RKO (cell line): Measurements from ENCODE around the gene FARP1.
"Not testable (repeated sequence)": the region's sequence is repeated elsewhere in the genome, so short reads cannot be mapped to it uniquely, and the experiment has no call there.

ENCODE experiments used
- DNase-seq: peaks from one replicate; pipeline ENCODE4 v3.0.0-alpha.2; 2016; ENCODE audit warnings: low spot score

FARP1 gene

DNA sequence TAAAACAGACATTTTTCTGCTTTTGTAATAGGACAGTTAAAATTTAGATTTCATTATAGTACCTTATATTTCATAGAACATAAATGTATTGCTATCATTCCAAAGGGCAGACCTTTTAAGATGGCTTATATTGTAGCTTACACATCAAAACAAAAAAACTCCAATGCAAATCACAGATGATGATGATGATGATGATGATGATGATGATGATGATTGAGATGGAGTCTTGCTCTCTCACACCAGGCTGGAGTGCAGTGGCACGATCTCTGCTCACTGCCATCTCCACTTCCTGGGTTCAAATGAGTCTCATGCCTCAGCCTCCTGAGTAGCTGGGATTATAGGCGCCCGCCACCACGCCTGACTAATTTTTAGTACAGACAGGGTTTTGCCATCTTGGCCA is 224.1 kb downstream of the FARP1 start:
- no peak for DNase-seq

DNA sequence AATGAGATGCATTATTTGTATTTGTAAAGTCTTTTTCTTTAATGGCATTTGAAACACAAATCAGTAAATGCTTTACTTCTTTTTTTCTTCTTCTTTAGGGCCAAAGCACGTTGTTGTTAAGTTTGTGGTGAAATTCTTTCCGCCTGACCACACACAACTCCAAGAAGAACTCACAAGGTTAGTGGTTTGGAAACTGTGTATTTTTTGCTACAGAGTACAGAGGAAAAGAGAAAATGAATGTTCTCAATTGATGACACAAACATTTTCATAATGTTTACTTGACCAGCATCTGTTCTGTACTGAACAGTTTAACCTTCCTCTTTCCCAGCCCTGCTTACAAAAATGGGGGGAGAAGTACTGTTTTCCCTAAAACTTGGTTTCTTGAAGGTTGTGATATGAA is 225.1 kb downstream of the FARP1 start:
- no peak for DNase-seq

DNA sequence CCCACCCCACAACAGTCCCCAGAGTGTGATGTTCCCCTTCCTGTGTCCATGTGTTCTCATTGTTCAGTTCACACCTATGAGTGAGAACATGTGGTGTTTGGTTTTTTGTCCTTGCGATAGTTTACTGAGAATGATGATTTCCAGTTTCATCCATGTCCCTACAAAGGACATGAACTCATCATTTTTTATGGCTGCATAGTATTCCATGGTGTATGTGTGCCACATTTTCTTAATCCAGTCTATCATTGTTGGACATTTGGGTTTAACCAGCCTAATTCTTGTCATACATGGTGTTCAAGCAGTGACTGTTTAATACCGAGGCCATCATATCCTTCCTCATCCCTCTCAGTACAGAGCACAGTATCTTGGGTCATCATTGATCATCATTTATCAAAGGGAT is 226.6 kb downstream of the FARP1 start:
- not testable (repeated sequence) for DNase-seq

DNA sequence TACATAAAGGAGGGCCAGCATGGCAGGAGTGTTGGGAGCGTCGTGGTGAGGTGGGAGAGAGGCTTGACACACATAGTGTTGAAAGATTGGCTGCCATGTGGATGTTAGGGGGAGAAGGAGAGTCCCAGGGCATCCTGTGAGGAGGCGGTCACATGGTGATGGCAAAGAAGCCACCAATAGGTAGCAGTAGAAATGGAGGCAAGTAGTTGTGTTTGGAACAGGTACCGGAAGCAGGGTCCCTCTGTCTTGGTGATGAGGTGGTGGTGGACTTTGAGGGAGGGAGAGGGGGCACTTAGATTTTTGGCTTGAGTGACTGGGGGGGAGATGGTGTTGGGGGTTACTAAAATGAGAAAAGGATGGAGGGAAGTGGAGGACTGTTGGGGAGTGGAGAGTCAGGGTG is 227.4 kb downstream of the FARP1 start:
- no peak for DNase-seq

DNA sequence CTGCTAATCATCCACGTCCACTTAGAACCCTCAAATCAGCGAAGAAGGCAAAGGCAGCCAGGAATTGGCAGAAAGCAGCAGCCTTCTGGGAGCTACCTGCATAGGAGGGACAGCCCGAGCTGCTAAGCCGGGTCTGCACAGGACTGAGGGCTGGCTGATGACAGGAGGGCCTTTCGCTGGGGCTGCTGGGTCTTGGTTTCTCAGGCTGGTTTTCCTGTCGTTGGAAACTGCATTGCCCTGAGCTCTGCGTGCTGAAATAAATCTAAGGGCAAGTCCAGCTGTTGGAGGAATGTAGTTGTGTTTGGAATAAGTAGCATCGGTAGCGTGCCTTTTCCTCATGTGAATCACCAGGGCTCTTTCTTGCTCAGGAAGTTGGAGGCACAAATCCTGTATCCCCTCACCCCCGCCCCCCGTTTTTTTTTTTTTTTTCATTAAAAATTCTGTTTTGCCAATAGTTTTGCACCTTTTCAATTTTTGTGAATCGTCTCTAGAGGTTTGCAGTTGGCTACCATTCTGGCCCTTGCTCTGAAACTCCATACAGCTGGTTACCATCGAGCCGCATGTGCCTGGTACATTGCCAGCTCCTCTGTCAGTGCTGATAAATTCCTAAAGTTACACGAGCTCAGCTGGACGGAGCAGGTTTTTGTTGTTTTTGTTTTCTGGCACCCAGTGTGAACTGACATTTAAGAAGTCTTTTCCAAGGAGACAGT is 228.1 kb downstream of the FARP1 start:
- no peak for DNase-seq

DNA sequence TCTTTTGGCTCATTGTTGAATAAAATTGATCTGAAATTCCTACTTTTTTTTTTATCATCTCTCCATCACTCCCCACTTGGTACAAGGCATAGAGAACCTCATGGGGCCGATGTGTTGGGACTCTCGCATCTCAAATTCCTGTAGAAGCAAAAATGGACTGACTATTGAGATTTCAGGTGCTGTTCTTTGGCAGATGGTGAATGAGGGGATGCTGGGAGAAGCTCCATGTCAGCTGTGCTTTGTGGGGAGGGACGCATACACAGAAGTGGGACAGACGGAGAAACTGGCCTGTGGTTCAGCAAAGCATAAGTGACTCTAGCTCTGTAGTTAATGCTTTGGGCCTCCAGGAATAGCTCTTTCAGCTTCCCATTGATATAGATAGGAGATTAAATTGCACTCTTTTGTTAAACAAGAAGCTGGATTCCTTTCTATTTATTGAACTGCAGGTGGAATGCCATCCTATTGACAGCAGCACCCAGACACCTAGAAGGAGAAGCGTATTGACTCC is 228.7 kb downstream of the FARP1 start:
- DNase-seq: no peak

DNA sequence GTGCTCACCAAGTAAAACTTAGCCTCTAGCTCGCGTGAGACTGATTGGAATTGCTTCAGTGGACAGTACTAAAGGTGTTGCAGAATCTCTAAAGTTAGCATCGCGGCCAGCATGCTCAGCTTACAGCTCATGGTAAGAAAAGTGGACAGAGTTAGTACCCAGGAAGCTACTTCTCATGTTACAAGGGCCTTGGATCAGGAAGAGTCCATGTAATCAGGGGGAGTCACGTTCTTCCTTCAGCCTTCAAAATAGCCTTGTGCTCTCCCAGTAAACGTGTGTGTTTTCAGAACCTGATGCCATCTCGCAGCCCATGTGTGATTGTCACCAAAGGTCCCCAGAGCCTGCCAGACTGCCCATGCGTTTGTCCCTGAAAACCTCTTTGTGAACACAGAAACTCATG is 230.0 kb downstream of the FARP1 start:
- no peak for DNase-seq

DNA sequence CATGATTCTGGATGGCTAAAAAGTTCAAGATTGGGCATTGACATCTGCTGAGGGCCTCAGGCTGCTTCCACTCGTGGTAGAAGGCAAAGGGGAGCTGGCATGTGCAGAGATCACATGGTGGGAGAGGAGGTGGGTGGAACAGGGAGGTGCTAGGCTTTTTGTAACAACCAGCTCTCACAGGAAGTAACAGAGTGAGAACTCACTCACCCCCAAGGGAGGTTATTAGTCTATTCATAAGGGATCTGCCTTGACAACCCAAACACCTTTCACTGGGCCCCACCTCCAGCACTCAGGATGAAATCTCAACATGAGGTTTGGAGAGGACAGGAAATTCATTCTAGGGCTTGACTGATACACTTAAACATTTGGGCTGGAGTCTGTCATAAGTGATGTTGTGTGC is 231.9 kb downstream of the FARP1 start:
- no peak for DNase-seq

DNA sequence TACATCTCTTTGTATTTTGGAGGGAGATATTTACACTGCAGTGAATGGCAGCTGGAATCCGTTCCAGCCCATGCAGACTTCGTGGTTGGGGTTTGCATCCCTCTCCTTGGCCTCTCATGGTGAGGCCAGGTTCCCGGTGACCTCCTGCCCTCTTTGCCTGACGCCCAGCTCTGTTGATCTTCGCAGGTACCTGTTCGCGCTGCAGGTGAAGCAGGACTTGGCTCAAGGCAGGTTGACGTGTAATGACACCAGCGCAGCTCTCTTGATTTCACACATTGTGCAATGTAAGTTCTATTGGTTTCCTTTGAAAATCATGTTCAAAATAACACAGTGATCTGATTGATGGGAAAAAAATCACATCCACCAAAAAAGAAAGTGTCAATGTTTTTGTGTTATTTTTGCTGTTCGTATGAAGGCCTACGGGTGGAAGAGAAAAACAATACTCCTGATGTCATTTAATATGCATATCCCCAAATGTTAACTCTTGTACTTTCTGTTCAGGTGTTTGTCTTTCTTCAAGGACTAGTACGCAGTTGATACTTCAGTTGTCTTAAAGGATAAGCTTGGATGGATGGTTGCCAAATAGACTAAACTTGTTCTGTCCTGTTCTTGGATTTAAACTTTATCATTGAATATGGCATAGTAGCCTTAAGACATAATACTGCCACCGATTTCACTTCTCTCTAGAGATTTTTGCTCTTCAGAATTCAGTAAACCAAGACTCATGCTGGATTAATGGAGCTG is 234.9 kb downstream of the FARP1 start:
- no peak for DNase-seq

DNA sequence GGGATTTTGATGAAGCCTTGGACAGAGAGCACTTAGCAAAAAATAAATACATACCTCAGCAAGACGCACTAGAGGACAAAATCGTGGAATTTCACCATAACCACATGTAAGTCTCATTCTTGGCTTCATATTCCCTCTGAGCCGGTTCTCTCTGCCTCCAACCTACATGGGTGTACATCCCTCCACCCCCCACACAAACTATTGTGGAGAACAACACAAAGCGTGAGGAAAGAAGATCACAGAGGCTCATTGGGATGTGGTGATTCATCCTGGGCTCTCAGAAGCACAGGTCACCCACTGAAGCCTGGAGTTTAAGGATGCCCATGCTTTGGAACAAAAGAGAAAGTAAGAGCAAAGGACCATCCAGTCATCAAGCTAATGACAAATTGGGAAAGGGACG is 241.8 kb downstream of the FARP1 start:
- DNase-seq: no peak

DNA sequence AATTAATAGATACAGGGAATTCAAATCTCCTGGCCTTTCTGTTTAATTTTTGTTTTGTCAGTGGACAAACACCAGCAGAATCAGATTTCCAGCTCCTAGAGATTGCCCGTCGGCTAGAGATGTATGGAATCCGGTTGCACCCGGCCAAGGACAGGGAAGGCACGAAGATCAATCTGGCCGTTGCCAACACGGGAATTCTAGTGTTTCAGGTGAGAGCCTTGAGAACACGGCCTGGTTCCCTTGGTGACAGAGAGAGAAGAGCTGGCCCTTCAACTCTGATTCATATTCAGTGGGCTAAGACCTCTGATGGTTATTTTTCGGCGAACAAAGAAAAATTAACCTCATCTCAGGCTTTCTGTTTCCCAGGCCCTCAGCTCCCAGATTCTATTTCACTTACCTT is 242.7 kb downstream of the FARP1 start:
- DNase-seq: no peak

DNA sequence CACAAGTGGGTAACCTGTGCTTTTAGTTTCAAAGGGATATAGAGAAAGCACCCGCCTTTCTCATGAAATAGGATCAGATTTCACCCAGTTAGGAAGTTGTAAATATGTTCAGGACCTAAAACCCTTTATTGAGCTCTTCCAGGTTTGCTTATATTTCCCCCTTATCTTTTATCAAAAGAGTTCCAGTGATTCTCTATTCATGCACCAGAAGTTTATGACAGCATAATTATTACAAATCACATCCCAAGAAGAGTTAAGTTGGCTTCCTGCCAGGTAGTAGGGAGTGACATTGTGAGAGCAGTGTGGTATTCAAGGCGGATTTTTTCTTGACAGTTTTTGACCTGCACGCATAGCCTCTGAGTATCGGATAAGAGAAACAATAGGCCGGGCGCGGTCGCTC is 243.7 kb downstream of the FARP1 start:
- no peak for DNase-seq

DNA sequence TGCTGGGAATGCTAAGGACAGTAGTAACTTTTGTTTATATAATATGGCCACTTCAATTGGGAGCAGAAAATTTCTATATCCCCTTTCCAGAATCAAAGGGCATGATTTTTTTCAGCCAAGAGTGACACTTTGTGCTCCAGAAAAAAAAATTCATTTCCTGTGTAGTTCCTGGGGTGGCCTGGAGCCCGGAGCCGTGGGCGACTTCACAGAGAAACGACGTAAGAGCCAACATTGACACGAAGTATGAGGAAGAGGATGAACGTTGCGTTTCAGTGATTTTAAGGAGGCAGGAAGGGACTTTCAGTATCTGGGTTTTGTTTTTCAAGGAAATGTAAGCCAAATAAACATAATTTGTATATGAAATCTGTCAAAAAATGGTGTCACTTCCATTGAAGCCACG is 246.4 kb downstream of the FARP1 start:
- DNase-seq: no peak

DNA sequence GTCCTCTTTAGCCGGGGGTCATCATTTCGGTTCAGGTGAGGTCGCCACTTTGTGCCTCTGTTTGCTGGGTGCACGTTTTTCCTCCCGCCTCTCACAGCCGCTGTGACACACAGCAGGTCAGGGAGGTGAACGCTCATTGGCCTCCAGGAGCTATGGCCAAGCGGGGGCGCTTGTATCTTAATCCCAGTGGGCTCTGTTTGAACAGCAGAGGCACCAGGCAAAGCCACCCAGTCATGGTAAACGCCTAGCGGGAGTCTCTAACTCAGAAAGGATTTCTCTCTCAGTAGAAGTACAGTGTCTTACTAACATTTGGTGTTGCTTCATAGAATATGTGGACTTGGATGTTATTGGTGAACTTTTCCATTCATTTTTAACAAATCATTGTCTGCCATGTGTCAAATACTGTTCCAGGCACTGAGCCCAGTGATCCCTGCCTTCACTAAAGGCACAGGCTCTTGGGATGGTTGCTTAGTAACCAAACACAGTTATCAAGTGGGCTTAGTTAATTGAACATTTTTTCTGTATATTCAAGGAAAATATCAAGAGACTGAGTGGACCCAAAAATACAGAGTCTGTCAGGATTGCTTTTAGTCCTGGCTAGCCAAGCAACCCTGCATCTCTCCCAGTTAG is 247.3 kb downstream of the FARP1 start:
- no peak for DNase-seq

DNA sequence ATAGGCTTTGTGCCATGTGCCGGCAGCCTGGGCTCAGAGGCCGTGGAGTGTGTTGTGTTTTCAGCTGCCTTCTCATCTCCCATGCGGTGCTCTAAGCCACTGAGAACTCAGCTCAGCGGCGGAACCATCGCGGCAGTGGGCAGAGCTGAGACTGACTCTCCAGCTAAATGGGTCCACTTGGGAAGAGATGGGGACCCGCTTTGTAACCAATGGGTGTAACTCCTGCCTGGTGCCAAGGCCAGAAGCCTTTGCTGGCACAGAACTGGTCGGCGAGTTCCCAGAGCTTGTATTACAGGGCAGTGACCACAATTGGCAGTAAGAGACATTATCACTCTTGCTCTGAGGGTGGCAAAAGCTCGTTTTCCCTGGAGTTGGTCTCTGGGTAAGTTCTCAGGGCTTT is 251.0 kb downstream of the FARP1 start:
- no peak for DNase-seq

DNA sequence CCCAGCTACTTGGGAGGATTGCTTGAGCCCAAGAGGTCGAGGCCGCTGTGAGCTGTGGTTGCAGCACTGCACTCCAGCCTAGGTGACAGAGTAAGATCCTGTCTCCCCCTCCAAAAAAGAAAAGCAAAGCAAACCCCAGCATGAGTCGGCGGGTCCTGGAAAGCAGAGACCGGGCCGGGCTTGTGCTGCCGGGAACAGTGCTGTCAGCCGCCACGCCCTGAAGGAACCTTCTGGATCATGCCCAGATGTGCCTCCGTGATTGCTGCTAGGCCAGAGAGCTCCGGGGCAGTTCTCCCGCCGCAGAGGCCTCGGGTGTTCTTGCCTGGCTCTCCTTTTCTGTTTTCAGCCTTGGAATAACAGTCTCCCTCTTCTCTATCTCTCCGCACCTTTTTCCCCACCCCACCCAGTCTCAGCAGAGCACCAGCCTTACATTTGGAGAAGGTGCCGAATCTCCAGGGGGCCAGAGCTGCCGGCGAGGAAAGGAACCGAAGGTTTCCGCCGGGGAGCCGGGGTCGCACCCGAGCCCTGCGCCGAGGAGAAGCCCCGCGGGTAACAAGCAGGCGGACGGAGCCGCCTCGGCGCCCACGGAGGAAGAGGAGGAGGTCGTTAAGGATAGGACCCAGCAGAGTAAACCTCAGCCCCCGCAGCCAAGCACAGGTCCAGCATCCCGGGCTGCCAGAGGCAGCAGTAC is 252.1 kb downstream of the FARP1 start:
- DNase-seq: no peak

DNA sequence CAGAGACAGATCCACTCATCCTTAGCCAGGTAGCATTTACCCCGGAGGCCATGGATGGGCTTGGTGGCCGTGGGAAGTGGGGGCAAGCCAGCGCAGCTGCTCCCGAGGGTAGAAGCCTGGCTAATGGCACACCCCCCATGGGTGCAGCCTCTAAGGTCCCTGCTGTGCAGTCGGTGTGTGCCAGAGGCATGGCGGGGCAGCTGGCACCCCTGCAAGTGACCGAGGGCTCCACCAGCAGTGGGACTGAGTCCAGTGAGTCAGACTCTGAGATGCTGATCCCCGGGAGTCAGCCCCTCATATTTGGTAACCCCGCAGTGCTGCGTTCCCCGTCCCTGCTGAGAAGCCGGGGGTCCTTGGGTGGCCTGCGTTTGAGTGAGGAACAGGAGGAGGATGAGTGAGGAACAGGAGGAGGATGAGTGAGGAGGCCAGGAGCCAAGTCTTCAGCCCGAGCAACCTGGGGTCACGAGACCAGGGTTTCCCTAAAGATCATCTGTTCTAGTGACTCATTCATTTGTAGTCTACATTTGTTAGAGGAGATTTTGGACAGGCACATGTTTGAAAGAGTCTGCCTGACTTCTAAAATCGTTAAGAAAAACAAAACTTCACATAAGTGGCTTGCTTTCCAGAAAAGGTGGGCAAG is 253.3 kb downstream of the FARP1 start:
- no peak for DNase-seq

DNA sequence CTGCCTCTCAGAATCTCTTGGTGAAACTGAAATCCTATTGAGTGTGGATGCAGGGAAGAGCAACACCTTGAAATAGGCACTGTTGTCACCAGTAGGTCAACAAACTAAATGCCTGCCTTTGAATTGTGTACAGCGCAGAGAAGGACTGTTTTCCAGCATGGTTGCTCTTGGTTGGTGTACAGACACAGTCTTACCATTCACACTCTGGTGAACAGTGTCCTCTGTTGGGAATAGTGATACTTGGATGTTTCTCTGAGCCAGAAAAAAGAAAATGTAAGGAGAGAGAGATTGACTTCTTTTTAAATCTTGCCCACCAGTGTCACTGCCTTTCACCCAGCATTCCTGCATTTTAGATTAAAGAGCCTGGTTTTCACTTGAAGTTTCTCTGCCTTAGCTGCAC is 254.3 kb downstream of the FARP1 start:
- DNase-seq: no peak

DNA sequence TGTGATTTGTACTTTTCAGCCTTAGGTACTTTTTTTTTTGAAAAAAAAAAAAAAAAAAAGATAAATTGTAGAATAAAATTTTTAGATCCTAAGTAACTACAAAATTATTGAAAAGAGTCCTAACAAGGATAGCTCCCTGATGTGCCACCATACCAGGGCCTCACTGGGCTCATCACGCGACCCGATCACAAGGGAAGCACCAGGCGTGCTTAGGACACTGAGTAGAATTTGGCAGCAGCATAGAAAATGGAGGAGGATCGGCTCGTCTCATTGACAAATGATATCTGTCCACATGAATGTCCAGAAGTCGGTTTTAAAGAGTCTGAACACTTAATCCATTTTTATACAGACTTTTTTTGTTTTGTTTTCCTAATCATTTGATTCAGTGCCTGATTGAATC is 255.0 kb downstream of the FARP1 start:
- no peak for DNase-seq

DNA sequence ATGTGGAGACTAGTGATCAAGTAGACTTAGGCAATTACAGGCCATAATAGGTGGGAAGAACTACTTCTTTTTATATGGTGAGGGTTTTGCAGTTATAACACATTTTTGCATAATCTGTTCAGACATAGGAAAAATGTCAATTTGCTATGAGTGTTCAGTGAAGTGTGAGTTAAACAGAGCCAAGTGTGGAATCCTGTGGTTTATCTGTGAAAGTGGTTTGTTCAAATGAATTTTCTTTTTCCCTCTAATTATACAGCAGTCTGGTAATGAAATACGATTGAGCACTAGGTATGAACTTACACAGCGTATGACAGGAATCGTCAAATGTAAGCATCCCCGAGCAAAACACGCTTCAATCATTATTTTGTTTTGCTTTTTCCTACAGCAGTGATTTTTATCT is 255.7 kb downstream of the FARP1 start:
- DNase-seq: no peak

DNA sequence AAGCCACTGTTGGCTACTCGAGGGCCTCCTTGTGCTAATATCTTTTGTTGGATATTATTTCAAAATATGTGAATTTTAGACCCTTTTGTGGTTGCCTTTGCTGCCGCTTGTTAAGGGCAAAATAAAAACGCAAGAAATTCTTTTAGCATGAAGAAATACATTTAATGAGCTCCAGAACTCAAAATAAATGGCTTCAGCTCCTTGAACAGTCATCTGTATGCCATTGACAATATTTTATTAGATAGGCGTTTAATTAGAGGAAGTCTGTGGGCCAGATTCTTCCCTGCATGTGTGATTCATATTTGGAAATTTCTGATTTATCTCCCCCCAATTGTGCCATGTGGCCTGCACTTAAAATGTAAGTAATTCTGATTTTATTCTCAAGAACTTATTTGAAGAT is 256.9 kb downstream of the FARP1 start:
- DNase-seq: no peak

DNA sequence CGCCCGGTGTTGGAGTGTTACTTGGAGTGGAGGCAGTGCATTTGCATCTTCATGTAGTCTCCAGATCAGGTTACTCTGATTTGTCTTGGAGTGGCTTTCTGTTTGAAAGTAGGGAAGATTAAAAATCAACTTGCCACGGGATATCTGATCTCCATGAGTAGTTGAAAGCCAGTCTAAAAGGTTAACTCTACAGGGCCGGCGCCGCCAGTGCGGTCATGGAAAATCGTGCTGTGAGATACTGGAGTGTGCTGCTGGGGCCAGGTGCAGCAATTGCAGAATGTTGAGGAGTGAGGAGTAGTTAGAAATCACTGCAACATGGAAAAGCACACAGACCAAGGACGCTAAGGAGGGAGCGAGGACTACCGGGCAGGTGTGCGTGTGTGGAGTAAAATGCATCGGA is 259.0 kb downstream of the FARP1 start:
- no peak for DNase-seq
